ENCODE measurements around the gene UNKL.

The UNKL gene

GRCh38 chr16:1437606-1438005 is 23.1 kb upstream of the UNKL start:
- Histone ChIP-seq H3K4me3 (ENCODE audit: low read depth in 1 of 2, low read length in 2 of 2) (no peak overlapping the region), H3K9ac (ENCODE audit: low read depth in 1 of 2, low read length in 2 of 2) (no peak overlapping the region), H3K36me3 (ENCODE audit: control insufficient read depth in 1 of 2, insufficient read depth in 2 of 2, low read length in 2 of 2) (no peaks in the 10 kb centered on the region), H3K9me3 (ENCODE audit: control insufficient read depth in 1 of 2, low read length in 2 of 2) (no peaks in the 10 kb centered on the region), H3K27me3 (ENCODE audit: control insufficient read depth in 1 of 2, insufficient read depth in 2 of 2, low read length in 2 of 2) (no peaks in the 10 kb centered on the region), H3K27ac (ENCODE audit: low read depth, low read length) (no peak overlapping the region), H3K4me1 (ENCODE audit: control insufficient read depth in 1 of 2, insufficient read depth in 2 of 2, low read length in 2 of 2) (no peaks in the 10 kb centered on the region)

GRCh38 chr16:1436731-1437355 is 22.3 kb upstream of the UNKL start:
- no peaks in the 10 kb centered on the region for H3K36me3 ChIP-seq (ENCODE audit: control insufficient read depth in 1 of 2, insufficient read depth in 2 of 2, low read length in 2 of 2)
- H3K9me3 ChIP-seq (ENCODE audit: control insufficient read depth in 1 of 2, low read length in 2 of 2) = no peaks in the 10 kb centered on the region
- H3K9ac ChIP-seq (ENCODE audit: low read depth in 1 of 2, low read length in 2 of 2) = no peak overlapping the region
- H3K4me3 ChIP-seq (ENCODE audit: low read depth in 1 of 2, low read length in 2 of 2) = no peak overlapping the region
- no peak overlapping the region for H3K27ac ChIP-seq (ENCODE audit: low read depth, low read length)
- H3K27me3 ChIP-seq (ENCODE audit: control insufficient read depth in 1 of 2, insufficient read depth in 2 of 2, low read length in 2 of 2) = no peaks in the 10 kb centered on the region
- no peaks in the 10 kb centered on the region for H3K4me1 ChIP-seq (ENCODE audit: control insufficient read depth in 1 of 2, insufficient read depth in 2 of 2, low read length in 2 of 2)

- H3K36me3 ChIP-seq (ENCODE audit: control insufficient read depth in 1 of 2, insufficient read depth in 2 of 2, low read length in 2 of 2) = no peaks in the 10 kb centered on the region
- no peak overlapping the region for H3K4me3 ChIP-seq (ENCODE audit: low read depth in 1 of 2, low read length in 2 of 2)
- H3K27me3 ChIP-seq (ENCODE audit: control insufficient read depth in 1 of 2, insufficient read depth in 2 of 2, low read length in 2 of 2) = no peaks in the 10 kb centered on the region
- H3K4me1 ChIP-seq (ENCODE audit: control insufficient read depth in 1 of 2, insufficient read depth in 2 of 2, low read length in 2 of 2) = no peaks in the 10 kb centered on the region
- no peaks in the 10 kb centered on the region for H3K9me3 ChIP-seq (ENCODE audit: control insufficient read depth in 1 of 2, low read length in 2 of 2)
- H3K27ac ChIP-seq (ENCODE audit: low read depth, low read length) = no peak overlapping the region
- no peak overlapping the region for H3K9ac ChIP-seq (ENCODE audit: low read depth in 1 of 2, low read length in 2 of 2)
These were observed 21.6 kb upstream of the UNKL start for GRCh38 chr16:1435921-1436697.

GRCh38 chr16:1434644-1435592 is 20.4 kb upstream of the UNKL start:
- Histone ChIP-seq H3K4me1 (ENCODE audit: control insufficient read depth in 1 of 2, insufficient read depth in 2 of 2, low read length in 2 of 2) (no peaks in the 10 kb centered on the region), H3K9ac (ENCODE audit: low read depth in 1 of 2, low read length in 2 of 2) (no peak overlapping the region), H3K4me3 (ENCODE audit: low read depth in 1 of 2, low read length in 2 of 2) (no peak overlapping the region), H3K9me3 (ENCODE audit: control insufficient read depth in 1 of 2, low read length in 2 of 2) (no peaks in the 10 kb centered on the region), H3K27ac (ENCODE audit: low read depth, low read length) (no peak overlapping the region), H3K27me3 (ENCODE audit: control insufficient read depth in 1 of 2, insufficient read depth in 2 of 2, low read length in 2 of 2) (peaks cover 2 to 5% of the 10 kb centered on the region in 2 donors), H3K36me3 (ENCODE audit: control insufficient read depth in 1 of 2, insufficient read depth in 2 of 2, low read length in 2 of 2) (no peaks in the 10 kb centered on the region)

GRCh38 chr16:1433756-1434155 is 19.3 kb upstream of the UNKL start:
- Histone ChIP-seq H3K27me3 (ENCODE audit: control insufficient read depth in 1 of 2, insufficient read depth in 2 of 2, low read length in 2 of 2) (peaks cover 4 to 8% of the 10 kb centered on the region in 2 donors), H3K27ac (ENCODE audit: low read depth, low read length) (no peak overlapping the region), H3K4me3 (ENCODE audit: low read depth in 1 of 2, low read length in 2 of 2) (no peak overlapping the region), H3K9ac (ENCODE audit: low read depth in 1 of 2, low read length in 2 of 2) (no peak overlapping the region), H3K9me3 (ENCODE audit: control insufficient read depth in 1 of 2, low read length in 2 of 2) (no peaks in the 10 kb centered on the region), H3K4me1 (ENCODE audit: control insufficient read depth in 1 of 2, insufficient read depth in 2 of 2, low read length in 2 of 2) (no peaks in the 10 kb centered on the region), H3K36me3 (ENCODE audit: control insufficient read depth in 1 of 2, insufficient read depth in 2 of 2, low read length in 2 of 2) (no peaks in the 10 kb centered on the region)

- Histone ChIP-seq H3K9ac (ENCODE audit: low read depth in 1 of 2, low read length in 2 of 2) (no peak overlapping the region), H3K36me3 (ENCODE audit: control insufficient read depth in 1 of 2, insufficient read depth in 2 of 2, low read length in 2 of 2) (no peaks in the 10 kb centered on the region), H3K27ac (ENCODE audit: low read depth, low read length) (no peak overlapping the region), H3K4me3 (ENCODE audit: low read depth in 1 of 2, low read length in 2 of 2) (no peak overlapping the region), H3K9me3 (ENCODE audit: control insufficient read depth in 1 of 2, low read length in 2 of 2) (no peaks in the 10 kb centered on the region), H3K4me1 (ENCODE audit: control insufficient read depth in 1 of 2, insufficient read depth in 2 of 2, low read length in 2 of 2) (no peaks in the 10 kb centered on the region), H3K27me3 (ENCODE audit: control insufficient read depth in 1 of 2, insufficient read depth in 2 of 2, low read length in 2 of 2) (peaks cover 4 to 8% of the 10 kb centered on the region in 2 donors)
These were observed 18.7 kb upstream of the UNKL start for GRCh38 chr16:1433263-1433560.

- Histone ChIP-seq H3K9me3 (ENCODE audit: control insufficient read depth in 1 of 2, low read length in 2 of 2) (no peaks in the 10 kb centered on the region), H3K36me3 (ENCODE audit: control insufficient read depth in 1 of 2, insufficient read depth in 2 of 2, low read length in 2 of 2) (no peaks in the 10 kb centered on the region), H3K27me3 (ENCODE audit: control insufficient read depth in 1 of 2, insufficient read depth in 2 of 2, low read length in 2 of 2) (peaks cover 4 to 8% of the 10 kb centered on the region in 2 donors), H3K9ac (ENCODE audit: low read depth in 1 of 2, low read length in 2 of 2) (no peak overlapping the region), H3K4me1 (ENCODE audit: control insufficient read depth in 1 of 2, insufficient read depth in 2 of 2, low read length in 2 of 2) (no peaks in the 10 kb centered on the region), H3K27ac (ENCODE audit: low read depth, low read length) (no peak overlapping the region), H3K4me3 (ENCODE audit: low read depth in 1 of 2, low read length in 2 of 2) (no peak overlapping the region)
These were observed 18.1 kb upstream of the UNKL start for GRCh38 chr16:1432388-1433262.

GRCh38 chr16:1431497-1432270 is 17.2 kb upstream of the UNKL start:
- peaks cover 4 to 8% of the 10 kb centered on the region in 2 donors for H3K27me3 ChIP-seq (ENCODE audit: control insufficient read depth in 1 of 2, insufficient read depth in 2 of 2, low read length in 2 of 2)
- H3K4me3 ChIP-seq (ENCODE audit: low read depth in 1 of 2, low read length in 2 of 2) = no peak overlapping the region
- no peak overlapping the region for H3K27ac ChIP-seq (ENCODE audit: low read depth, low read length)
- H3K4me1 ChIP-seq (ENCODE audit: control insufficient read depth in 1 of 2, insufficient read depth in 2 of 2, low read length in 2 of 2) = no peaks in the 10 kb centered on the region
- no peak overlapping the region for H3K9ac ChIP-seq (ENCODE audit: low read depth in 1 of 2, low read length in 2 of 2)
- no peaks in the 10 kb centered on the region for H3K9me3 ChIP-seq (ENCODE audit: control insufficient read depth in 1 of 2, low read length in 2 of 2)
- H3K36me3 ChIP-seq (ENCODE audit: control insufficient read depth in 1 of 2, insufficient read depth in 2 of 2, low read length in 2 of 2) = no peaks in the 10 kb centered on the region

GRCh38 chr16:1430759-1431496 is 16.4 kb upstream of the UNKL start, which contains the start of gene PERCC1:
Gene PERCC1 (plus strand): TSS chr16:1431078. CDS start chr16:1432594, 1,516 bp downstream.
- H3K4me3 ChIP-seq (ENCODE audit: low read depth in 1 of 2, low read length in 2 of 2) = no peak within 1 kb of the TSS
- H3K4me1 ChIP-seq (ENCODE audit: control insufficient read depth in 1 of 2, insufficient read depth in 2 of 2, low read length in 2 of 2) = no peaks in the 10 kb centered on the region
- no peaks in the 10 kb centered on the region for H3K9me3 ChIP-seq (ENCODE audit: control insufficient read depth in 1 of 2, low read length in 2 of 2)
- H3K27ac ChIP-seq (ENCODE audit: low read depth, low read length) = no peak within 1 kb of the TSS
- H3K27me3 ChIP-seq (ENCODE audit: control insufficient read depth in 1 of 2, insufficient read depth in 2 of 2, low read length in 2 of 2) = peaks cover 4 to 8% of the 10 kb centered on the region in 2 donors
- no peak within 1 kb of the TSS for H3K9ac ChIP-seq (ENCODE audit: low read depth in 1 of 2, low read length in 2 of 2)
- H3K36me3 ChIP-seq (ENCODE audit: control insufficient read depth in 1 of 2, insufficient read depth in 2 of 2, low read length in 2 of 2) = no peaks in the 10 kb centered on the region
